IPS-18a (cell line): ENCODE results near the gene IGFBP2.

Source experiments
- H3K27ac ChIP-seq: one replicate; pipeline ENCODE4 v1.5.1; 2013; ENCODE audit warnings: low read length
- H3K27me3 ChIP-seq: one replicate; pipeline ENCODE4 v1.6.1; 2013; ENCODE audit warnings: mild to moderate bottlenecking, low read length; ENCODE audit not compliant: control insufficient read depth, insufficient read depth
- H3K36me3 ChIP-seq: one replicate; pipeline ENCODE4 v1.6.1; 2013; ENCODE audit warnings: low read depth, low read length; ENCODE audit not compliant: control insufficient read depth
- H3K4me1 ChIP-seq: one replicate; pipeline ENCODE4 v1.6.1; 2013; ENCODE audit warnings: low read depth, low read length; ENCODE audit not compliant: control insufficient read depth
- H3K4me3 ChIP-seq: one replicate; pipeline ENCODE4 v1.5.1; 2013; ENCODE audit warnings: low read length
- H3K9ac ChIP-seq: one replicate; pipeline ENCODE4 v1.6.1; 2013; ENCODE audit warnings: mild to moderate bottlenecking, low read length, moderate library complexity
- H3K9me3 ChIP-seq: one replicate; pipeline ENCODE4 v1.6.1; 2013; ENCODE audit warnings: low read depth, low read length; ENCODE audit not compliant: control insufficient read depth

The IGFBP2 gene

DNA sequence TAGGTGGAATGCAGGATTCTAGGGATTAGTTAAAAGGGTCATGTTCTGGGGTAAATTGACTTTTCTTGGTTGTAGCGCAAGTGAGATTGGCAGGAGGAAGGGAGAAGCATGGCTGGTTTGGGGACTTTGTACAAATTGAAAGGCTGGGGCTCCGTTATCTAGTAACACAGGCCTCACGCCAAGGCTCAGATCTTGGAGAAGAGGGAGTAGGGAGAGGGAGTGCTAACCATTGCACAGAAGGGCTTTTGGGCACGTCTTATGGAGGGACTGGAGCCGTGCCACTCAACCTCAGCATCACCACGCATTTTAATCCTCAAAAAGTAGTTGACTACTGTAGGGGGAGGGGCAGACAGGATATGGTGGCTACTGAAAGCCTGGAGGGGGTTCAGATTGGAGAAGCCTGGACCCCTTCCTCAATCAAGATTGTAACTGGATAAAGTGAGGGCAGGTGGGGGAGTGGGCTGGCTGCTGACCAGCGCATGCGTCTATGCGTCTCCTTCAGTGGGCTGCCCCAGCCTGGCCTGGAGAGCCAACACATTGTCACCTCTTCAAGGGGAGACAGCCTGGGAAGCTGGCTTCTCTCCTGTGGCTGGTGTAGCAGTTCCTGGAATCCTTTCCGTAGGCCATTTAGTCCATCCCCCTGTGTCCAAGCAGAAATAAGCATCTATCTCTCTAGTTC is 47.9 kb downstream of the IGFBP2 start:
- Histone ChIP-seq H3K27me3 (no peaks in the 10 kb centered on the region), H3K4me1 (no peaks in the 10 kb centered on the region), H3K9me3 (no peaks in the 10 kb centered on the region), H3K4me3 (no peak overlapping the region), H3K9ac (no peak overlapping the region), H3K36me3 (no peaks in the 10 kb centered on the region), H3K27ac (no peak overlapping the region)

DNA sequence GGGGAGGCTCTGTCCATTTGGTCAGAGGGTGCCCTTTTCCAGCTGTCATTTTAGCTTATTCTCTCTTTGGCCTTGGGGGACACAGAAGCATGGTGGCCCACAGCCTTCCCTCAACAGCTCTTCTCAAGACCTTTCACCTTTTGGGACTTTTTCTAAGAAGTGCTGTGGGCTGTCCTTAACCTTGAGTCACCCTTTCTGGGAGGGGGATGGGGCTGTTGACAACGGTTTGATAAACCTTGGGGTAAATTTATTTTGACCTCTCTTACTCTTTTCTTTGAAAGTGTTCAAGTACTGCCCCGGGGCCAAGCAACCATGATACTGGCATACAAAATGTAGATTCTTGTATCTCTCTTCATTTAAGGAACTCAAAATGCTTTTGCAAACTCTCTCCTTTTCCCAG is 48.5 kb downstream of the IGFBP2 start:
- H3K4me3 ChIP-seq: no peak overlapping the region
- H3K36me3 ChIP-seq: no peaks in the 10 kb centered on the region
- H3K4me1 ChIP-seq: no peaks in the 10 kb centered on the region
- H3K9me3 ChIP-seq: no peaks in the 10 kb centered on the region
- no peak overlapping the region for H3K9ac ChIP-seq
- no peak overlapping the region for H3K27ac ChIP-seq
- no peaks in the 10 kb centered on the region for H3K27me3 ChIP-seq

DNA sequence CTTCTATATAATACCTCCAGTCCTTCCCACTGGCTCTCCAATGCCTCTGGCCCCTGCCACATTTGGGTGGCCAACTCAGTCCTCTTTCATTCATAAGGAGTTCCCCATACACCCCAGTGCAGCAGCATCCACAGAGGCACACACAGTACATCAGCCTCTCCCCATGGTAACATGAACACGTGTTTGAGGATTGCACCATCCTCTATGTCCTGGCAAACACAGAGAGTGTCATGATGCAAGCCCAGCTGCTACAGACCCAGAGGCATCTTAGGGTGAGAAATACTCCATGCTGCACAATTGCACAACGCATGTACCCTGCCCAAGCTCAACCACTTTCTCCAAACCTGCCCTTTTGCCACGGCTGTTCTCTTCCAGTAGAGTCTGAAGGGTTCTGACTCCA is 50.6 kb downstream of the IGFBP2 start:
- H3K27ac ChIP-seq: no peak overlapping the region
- H3K36me3 ChIP-seq: no peaks in the 10 kb centered on the region
- H3K9me3 ChIP-seq: no peaks in the 10 kb centered on the region
- H3K4me1 ChIP-seq: no peaks in the 10 kb centered on the region
- H3K27me3 ChIP-seq: no peaks in the 10 kb centered on the region
- H3K9ac ChIP-seq: no peak overlapping the region
- no peak overlapping the region for H3K4me3 ChIP-seq

DNA sequence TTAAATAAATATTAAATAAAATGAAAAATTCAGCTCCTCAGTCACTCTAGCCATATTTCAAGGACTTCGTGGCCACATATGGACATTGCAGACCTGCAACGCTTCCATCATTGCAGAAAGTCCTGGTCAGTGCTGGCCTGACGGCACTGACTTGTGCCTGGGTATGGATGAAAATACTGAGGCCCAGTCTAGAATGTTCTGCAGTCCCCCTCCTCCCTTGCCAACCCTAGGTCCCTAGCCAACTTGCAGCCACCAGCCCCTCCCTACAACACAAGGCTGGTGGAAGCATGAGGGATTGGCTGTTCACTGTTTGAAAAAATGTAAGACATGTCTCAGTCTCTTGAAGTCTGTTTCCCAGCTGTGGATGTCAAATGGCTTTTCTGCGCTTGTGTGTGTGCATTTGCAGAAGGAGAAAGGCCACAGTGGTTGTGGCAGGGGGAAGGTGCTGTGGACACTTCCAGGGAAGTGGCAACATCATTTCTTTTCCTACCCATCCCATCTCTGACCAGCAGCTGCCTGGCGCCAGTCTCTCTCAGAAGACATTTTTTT is 52.2 kb downstream of the IGFBP2 start:
- peaks cover 6% of the 10 kb centered on the region for H3K4me1 ChIP-seq
- no peaks in the 10 kb centered on the region for H3K36me3 ChIP-seq
- no peaks in the 10 kb centered on the region for H3K9me3 ChIP-seq
- H3K4me3 ChIP-seq: no peak overlapping the region
- H3K9ac ChIP-seq: no peak overlapping the region
- peaks cover 7% of the 10 kb centered on the region for H3K27me3 ChIP-seq
- H3K27ac ChIP-seq: no peak overlapping the region

DNA sequence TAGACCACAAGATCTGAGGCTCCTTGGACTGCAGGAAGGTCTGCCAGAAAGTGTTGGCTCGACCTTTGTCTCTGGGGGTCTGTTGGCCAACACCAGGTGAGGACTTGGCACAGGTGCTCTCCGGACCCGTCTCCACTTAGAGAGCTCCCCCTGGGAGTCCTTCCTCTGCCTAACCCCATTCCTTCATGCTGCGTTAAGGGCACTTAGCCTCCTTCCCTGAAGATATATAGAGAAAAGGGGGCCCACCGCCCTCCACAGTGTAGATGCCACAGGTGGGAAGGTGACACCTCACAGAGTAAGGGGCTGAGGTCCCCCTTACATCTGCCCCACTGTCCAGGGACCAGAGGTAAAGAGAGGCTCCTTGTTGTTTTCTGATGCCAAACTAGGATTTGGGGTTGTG is 53.9 kb downstream of the IGFBP2 start:
- no peaks in the 10 kb centered on the region for H3K9me3 ChIP-seq
- no peak overlapping the region for H3K9ac ChIP-seq
- no peak overlapping the region for H3K4me3 ChIP-seq
- no peak overlapping the region for H3K27ac ChIP-seq
- H3K36me3 ChIP-seq: no peaks in the 10 kb centered on the region
- peaks cover 12% of the 10 kb centered on the region for H3K4me1 ChIP-seq
- H3K27me3 ChIP-seq: peaks cover 14% of the 10 kb centered on the region

DNA sequence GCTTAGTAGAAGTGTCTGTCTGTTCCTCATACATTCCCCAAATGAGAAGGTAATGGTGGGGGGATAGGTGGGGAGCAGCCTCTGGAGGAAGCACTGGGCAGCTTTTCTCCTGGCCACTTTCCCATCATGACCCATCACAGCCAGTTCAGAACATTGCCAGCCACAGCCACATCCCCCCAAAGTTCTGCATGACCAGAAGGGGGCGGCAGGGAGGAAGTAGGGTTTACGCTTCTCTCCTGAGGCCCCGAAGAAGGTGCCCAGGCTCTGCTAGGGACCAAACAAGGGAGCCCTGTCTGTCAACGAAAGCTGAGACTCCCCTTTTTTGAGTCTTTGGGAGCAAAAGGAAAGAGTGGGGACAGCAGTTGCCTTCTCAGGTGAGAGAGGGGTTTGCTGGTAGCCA is 54.4 kb downstream of the IGFBP2 start:
- no peak overlapping the region for H3K4me3 ChIP-seq
- no peaks in the 10 kb centered on the region for H3K9me3 ChIP-seq
- no peak overlapping the region for H3K27ac ChIP-seq
- peaks cover 17% of the 10 kb centered on the region for H3K27me3 ChIP-seq
- no peak overlapping the region for H3K9ac ChIP-seq
- H3K4me1 ChIP-seq: peaks cover 12% of the 10 kb centered on the region
- no peaks in the 10 kb centered on the region for H3K36me3 ChIP-seq

DNA sequence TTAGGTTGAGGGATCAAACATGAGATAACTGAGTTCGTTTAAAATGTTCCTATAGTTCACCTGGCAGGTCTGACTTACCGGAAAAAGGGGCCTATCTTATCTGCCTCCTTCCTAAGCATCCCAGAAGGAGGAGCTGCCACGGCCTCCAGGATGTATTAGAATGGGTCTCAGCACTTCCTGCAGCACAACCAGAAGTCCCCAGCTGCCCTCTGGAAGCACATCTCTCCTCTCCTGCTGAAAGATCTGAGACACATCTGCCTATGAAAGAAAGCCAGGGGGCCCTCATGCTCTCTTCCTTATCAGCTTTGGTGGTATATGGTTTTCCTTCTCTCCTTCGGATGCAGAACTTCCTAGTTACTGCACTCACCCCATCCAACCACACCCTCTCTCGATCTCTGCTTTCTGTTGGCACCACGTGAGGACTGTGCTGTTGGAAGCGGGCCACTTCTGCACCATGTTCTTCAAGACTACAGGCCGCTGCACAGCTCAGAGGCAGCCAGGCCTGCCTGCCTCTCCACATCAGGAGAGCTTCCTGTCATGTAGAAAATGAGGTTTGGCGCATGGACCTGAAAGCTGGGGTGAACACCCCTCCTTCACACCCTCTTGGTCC is 55.6 kb downstream of the IGFBP2 start:
- peaks cover 15% of the 10 kb centered on the region for H3K4me1 ChIP-seq
- H3K36me3 ChIP-seq: no peaks in the 10 kb centered on the region
- no peak overlapping the region for H3K27ac ChIP-seq
- no peak overlapping the region for H3K9ac ChIP-seq
- H3K9me3 ChIP-seq: no peaks in the 10 kb centered on the region
- H3K4me3 ChIP-seq: no peak overlapping the region
- H3K27me3 ChIP-seq: peaks cover 22% of the 10 kb centered on the region

DNA sequence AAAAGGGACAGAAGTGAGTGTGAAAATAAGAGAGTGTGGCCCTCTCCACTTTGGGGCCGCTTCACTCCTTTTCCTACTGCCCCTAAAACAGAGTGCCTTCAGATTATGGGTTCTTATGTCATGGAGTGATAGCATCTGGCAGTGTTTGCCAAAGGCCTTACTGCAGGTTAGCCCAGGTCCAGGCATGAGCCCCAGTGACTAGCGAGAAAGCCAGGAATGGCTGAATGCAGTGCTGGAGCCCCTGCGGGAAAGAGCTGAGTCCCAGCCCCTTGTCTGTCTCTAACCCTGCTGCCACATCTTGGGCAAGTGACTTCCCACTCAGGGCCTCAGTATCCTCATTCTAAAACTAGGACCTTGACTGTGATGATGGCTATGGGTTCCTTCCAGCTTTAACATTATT is 56.2 kb downstream of the IGFBP2 start:
- Histone ChIP-seq H3K4me3 (no peak overlapping the region), H3K4me1 (peaks cover 15% of the 10 kb centered on the region), H3K27me3 (peaks cover 27% of the 10 kb centered on the region), H3K27ac (no peak overlapping the region), H3K9ac (no peak overlapping the region), H3K9me3 (no peaks in the 10 kb centered on the region), H3K36me3 (no peaks in the 10 kb centered on the region)

DNA sequence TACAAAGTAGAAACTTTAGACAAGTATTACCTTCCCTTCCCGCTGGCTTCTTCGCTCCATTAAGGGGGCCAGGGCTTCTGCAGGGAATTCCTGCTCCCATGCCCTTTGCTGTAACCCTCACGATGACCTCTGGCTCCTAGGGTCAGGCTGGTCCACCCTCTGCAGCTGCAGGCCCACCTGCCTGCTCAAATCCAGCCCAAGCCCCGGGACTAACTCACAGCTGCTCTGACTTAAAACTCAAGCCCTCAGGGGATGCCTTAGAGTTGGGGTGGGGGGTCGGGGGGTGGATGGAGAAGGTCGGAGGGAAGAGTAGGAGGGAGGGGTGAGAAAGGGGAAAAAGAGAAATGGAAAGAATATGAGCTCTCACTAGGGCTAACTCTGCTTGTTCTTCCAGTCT is 57.2 kb downstream of the IGFBP2 start:
- Histone ChIP-seq H3K27ac (no peak overlapping the region), H3K4me3 (no peak overlapping the region), H3K4me1 (peaks cover 17% of the 10 kb centered on the region), H3K9ac (no peak overlapping the region), H3K27me3 (peaks cover 38% of the 10 kb centered on the region), H3K36me3 (no peaks in the 10 kb centered on the region), H3K9me3 (no peaks in the 10 kb centered on the region)

DNA sequence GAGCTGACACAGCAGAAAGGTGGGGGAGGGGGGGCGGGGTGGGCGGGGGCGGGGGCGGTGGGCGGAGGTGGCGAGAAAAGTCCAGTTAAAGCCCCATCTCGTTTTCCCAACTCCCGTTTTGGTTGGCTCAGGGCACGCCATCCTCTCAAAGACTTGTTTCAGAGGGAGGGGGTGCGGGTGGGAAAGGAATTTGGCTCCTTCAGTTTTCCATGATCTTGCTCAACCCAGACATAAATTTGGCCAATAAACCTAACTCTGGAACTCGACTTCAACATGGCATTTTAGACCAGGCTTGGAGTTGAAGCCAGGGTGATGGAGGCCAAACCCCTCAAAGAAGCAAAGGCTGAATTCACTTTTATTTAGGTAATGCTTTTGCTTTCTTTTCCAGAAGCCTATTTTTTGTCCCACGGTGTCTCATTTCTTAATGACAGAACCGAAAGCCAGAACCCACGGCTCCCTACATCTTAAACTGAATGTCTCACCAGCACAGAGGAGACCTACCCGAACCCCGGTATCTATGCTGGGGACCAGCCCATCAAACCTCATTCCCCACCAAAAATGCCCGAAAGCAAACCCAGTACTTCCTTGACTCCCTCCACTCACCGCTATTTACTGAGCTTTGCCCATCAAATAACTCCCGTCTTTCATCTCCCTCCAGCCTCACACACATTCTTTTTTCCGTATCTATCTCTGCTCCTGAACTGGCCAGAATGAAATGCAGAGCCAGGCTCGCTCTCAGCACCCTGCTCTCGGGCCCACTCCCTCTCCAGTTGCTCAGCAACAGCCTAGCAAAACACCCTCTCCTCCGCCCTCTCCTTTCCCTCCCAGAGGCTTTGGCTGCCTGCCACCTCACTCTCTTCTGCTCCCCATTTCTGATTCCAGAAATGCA is 57.9 kb downstream of the IGFBP2 start:
- Histone ChIP-seq H3K27ac (no peak overlapping the region), H3K36me3 (no peaks in the 10 kb centered on the region), H3K4me1 (peaks cover 17% of the 10 kb centered on the region), H3K27me3 (peaks cover 43% of the 10 kb centered on the region), H3K9me3 (no peaks in the 10 kb centered on the region), H3K9ac (no peak overlapping the region), H3K4me3 (peak overlapping the region; percentile 90)

DNA sequence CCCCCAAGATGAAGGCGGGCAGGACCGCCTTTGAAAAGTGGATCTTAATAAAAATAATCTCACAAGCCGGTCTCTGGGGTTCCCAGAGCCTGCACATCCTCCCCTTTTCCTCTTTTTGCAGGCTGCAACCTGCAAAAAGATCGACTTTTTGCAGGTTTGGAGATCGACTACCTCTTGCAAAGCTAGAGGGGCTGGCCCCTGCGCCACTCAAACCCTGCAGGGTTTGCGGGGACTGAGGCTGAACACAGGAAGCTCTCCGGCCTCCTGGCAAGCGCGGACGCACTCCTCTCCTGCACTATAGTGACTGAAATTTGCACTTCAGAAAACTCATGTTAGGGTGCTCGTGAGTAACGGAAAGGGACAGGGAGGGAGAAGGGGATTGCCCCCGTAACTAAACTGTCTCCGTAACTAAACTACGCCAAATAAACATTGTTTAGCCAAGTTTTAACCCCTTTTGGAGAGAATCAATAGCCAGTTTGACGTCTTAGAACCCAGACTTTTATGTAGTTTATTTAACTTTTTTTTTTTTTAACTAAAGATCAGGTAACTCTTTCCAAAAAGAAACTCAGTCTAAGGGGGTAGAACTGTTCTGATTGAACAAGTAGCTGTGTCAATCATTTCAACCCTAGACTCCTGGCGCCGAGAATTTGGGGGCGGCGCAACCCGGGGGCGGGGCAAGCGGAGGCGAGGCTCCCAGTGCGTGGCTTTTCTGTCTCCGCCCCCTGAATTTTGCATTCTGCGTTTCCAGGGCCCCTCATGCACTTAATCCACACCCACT is 59.6 kb downstream of the IGFBP2 start:
- Histone ChIP-seq H3K9ac (peak overlapping the region; percentile 37), H3K4me3 (peak overlapping the region; percentile 90), H3K27ac (no peak overlapping the region), H3K9me3 (no peaks in the 10 kb centered on the region), H3K27me3 (peaks cover 54% of the 10 kb centered on the region), H3K36me3 (no peaks in the 10 kb centered on the region), H3K4me1 (peaks cover 17% of the 10 kb centered on the region)
